OCI-LY3 (cell line): ENCODE data around the gene DNMT3A.

Source experiments
- EZH2phosphoT487 ChIP-seq: fragments of 200-600 bp; shearing (Covaris generic); IDR thresholded peaks from 2 replicates; pipeline ENCODE4 v1.6.1; 2018; ENCODE audit warnings: antibody characterized with exemption, mixed run types, low read depth
- TF ChIP-seq, protein P1 (sequence below): fragments of 200-600, 300-600 bp; sonication (generic); IDR thresholded peaks from 2 replicates; pipeline ENCODE4 v1.5.1; 2014; ENCODE audit warnings: antibody characterized with exemption, low read length, low read depth

DNA sequence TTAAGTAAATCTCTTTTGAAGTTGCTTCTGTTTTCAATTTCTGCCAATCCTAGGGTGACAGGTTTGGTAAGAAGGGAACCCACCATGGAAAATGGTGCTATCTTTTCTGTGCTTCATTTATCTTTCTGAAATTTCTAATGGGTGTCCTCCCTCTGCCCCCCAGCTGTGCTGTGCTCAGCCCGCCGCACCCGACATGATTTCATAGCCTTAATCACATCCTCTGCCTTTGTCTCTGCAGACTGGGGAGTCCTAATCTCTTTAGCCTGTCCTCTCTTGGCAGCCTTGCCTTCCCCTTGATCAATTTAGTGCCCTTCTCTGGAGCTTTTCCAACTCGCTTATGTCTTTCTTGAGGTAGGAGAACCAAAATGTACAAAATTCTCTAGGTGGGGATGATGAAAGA lies 49.3 kb downstream of the DNMT3A start:
- TF ChIP-seq, protein P1, sequence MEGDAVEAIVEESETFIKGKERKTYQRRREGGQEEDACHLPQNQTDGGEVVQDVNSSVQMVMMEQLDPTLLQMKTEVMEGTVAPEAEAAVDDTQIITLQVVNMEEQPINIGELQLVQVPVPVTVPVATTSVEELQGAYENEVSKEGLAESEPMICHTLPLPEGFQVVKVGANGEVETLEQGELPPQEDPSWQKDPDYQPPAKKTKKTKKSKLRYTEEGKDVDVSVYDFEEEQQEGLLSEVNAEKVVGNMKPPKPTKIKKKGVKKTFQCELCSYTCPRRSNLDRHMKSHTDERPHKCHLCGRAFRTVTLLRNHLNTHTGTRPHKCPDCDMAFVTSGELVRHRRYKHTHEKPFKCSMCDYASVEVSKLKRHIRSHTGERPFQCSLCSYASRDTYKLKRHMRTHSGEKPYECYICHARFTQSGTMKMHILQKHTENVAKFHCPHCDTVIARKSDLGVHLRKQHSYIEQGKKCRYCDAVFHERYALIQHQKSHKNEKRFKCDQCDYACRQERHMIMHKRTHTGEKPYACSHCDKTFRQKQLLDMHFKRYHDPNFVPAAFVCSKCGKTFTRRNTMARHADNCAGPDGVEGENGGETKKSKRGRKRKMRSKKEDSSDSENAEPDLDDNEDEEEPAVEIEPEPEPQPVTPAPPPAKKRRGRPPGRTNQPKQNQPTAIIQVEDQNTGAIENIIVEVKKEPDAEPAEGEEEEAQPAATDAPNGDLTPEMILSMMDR = no peak
- no peak for TF ChIP-seq EZH2phosphoT487
